HG03571 (cell line): ENCODE data around the gene DDAH1.

Experiments used
- ATAC-seq: cut with Tn5 transposase; IDR thresholded peaks from one replicate; pipeline ENCODE4 v1.9.1; 2021; ENCODE audit not compliant: unreplicated experiment

The DDAH1 gene

GRCh38 chr1:85397490-85398032 is 67.4 kb downstream of the DDAH1 start:
- ATAC-seq = no peak

GRCh38 chr1:85396194-85396593 is 68.8 kb downstream of the DDAH1 start:
- ATAC-seq = no peak

DNA sequence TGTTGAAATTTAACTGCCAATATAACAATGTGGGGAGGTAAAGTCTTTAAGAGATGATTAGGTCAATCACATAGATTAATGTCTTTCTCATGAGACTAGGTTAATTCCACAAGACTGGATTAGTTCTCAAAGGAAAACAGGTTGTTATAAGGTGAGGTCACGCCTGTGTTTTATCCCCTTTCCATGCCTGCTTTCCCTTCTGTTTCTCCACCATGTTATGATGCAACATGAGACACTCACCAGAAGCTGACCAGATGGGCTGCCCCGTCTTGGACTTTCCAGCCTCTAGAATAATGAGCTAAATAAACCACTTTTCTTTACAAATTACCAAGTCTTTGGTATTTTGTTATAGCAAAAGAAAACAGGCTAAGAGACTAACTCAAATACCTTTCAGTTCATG is 70.8 kb downstream of the DDAH1 start:
- ATAC-seq = no peak

DNA sequence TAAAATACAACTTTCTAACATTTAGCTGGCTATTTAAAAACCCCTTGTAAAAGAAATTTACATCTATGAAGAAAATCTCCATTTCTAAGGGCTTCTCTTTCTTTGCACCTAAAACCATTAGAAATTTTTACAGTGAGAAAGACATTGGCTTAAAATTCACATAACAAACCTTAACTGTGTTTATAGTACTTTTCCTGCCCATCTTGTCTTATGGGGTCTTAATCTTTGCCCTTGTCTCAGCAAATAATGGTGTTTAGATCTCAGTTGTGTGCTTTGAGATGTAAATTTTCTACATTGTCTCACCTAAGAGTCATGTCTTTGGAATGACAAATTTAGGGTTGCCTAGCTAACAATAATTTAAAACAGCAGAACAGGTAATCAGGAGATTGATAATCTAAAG is 71.5 kb downstream of the DDAH1 start:
- no peak for ATAC-seq

DNA sequence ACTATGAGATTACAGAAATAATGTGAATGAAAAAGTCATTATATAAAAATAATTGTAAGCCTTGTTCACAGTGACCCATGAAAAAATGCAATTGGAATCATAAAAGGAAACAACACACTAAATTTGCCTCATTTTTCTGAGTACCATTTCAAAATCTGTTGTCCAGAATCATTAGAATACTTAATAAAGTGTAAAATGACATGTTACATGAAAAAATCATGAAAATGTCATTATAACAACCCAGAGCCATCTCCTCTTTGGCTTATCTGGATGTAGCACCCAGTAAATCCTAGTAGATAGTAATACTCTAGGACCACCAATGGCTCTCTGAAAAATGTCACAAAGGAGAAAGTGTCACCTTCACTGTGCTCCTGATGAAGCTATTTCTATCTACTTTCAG is 76.5 kb downstream of the DDAH1 start:
- ATAC-seq = no peak

- ATAC-seq = no peak
Observed at GRCh38 chr1:85387781-85388180, 77.2 kb downstream of the DDAH1 start.

- ATAC-seq = no peak
Observed at GRCh38 chr1:85386068-85386722, 78.8 kb downstream of the DDAH1 start.

- ATAC-seq = no peak
Observed at GRCh38 chr1:85379203-85380136, 85.5 kb downstream of the DDAH1 start.

GRCh38 chr1:85378534-85378933 is 86.4 kb downstream of the DDAH1 start:
- no peak for ATAC-seq

- ATAC-seq = no peak
Observed at GRCh38 chr1:85376356-85376755, 88.6 kb downstream of the DDAH1 start.

- no peak for ATAC-seq
Observed at GRCh38 chr1:85375493-85375892, 89.5 kb downstream of the DDAH1 start.

GRCh38 chr1:85374160-85374559 is 90.8 kb downstream of the DDAH1 start:
- no peak for ATAC-seq

- no peak for ATAC-seq
Observed at GRCh38 chr1:85373378-85373708, 91.6 kb downstream of the DDAH1 start.

DNA sequence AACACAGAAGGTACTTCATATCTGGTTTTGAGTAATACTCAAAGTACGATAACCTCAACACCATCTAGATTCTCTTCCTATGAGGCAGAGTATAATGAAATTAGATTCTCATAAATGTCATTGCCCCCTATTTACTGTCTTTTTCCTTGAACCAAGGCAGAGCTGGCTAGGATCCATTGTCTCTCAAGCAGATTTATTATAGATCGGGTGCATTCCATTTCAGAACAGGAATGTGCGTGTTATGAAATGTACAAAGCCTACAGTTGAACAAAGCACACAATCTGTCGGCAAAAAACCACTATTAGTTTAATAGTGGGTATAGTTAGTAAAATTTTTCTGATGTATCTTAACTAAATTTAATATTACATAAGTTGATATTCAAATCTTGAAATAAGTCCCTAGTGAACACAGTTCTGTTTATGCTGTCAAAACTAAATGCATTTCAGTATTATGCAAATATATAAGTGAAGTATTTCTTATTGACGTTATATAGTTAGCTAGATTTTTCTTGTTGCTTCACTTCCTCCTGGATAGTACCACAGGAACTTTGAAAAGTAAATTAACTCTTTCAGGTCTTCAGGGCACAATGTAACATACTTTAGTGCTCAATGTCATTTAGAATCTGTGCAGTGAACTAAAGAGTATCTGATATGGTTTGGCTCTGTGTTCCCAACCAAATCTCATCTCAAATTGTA is 92.1 kb downstream of the DDAH1 start:
- no peak for ATAC-seq

GRCh38 chr1:85371021-85371420 is 93.9 kb downstream of the DDAH1 start:
- ATAC-seq = no peak

DNA sequence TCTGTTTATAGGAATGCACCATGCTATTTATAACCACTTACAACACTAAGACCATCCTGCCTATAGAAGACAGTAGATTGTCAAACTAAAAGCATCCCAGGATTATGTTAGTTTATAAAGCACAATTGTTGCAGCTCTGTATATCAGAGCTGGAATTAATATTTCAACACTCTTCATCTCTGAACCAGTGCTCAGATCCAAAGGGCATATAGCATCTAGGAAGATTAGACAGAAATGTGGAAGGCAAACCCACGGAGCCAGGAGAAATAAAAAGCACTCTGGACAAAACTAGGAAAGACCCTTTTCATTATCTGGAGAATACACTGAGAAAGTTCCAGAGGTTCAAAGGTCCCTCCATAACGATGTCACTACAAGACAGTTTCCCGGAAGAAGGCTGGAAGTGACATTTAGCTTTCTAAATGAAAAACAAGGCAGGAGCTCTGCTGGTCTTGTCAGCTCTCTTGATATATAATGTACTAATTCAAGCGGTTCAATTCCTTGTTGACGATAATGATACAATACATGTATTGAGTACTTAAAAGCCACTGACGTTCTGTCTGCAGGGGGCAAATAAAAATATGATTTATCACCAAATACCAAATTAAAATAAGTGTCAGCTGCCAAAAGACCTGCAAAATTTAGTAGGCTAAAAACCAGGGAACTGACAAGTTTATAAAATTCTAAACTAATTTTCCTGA is 96.7 kb downstream of the DDAH1 start:
- ATAC-seq = no peak

GRCh38 chr1:85366391-85367170 is 98.4 kb downstream of the DDAH1 start:
- no peak for ATAC-seq

- no peak for ATAC-seq
Observed at GRCh38 chr1:85365851-85366250, 99.1 kb downstream of the DDAH1 start.

DNA sequence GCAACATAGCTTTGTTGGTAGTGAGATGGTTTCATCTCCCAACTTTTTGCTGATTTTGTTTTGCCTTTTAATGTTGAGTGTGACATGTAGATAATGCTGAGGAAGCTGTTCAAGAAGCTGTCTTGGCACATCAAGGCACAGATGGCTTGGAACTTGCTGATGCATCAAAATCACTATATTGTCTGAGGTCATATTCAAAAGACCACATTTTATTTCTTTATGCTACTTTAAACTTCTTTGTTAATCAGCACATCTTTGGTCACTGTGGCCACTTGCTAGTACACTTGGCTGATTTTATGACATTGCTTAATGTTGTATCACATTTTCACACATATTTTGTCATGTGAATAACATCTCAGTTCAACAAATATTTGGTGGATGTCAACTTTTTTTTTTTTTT is 101.4 kb downstream of the DDAH1 start:
- ATAC-seq = no peak

GRCh38 chr1:85363092-85363491 is 101.9 kb downstream of the DDAH1 start:
- ATAC-seq = no peak
